ENCODE results near the gene SERPINA12. TPM values are rescaled to one million over a fixed set of nuclear protein-coding genes. Genes with fewer than 3 reads are reported as not detected.

SERPINA12 gene
- total RNA-seq, 1 experiment from 2014 or later = not detected

- peak; percentile 44 for DNase-seq (ENCODE audit: low spot score)
- intact Hi-C loops (cut with micrococcal nuclease; ENCODE audit: unreplicated experiment) = no loop called here
- H3K9me3 ChIP-seq (ENCODE audit: low read depth, low read length, poor library complexity, severe bottlenecking) = no peaks in the 10 kb centered on the region
- BruUV-seq (replicated peaks) = no TSS peak
- ChIA-PET POLR2A (ENCODE audit: low non-redundant PET) (no interaction called here), CTCF (no interaction called here)
- no peak overlapping the region for H3K4me3 ChIP-seq (ENCODE audit: low read depth, low read length, poor library complexity, severe bottlenecking)
- H3K27ac ChIP-seq (ENCODE audit: low read depth, low read length, poor library complexity, severe bottlenecking) = no peak overlapping the region
- H3K36me3 ChIP-seq (ENCODE audit: insufficient read depth, low read length, poor library complexity, severe bottlenecking) = no peaks in the 10 kb centered on the region
- no peaks in the 10 kb centered on the region for H3K4me1 ChIP-seq (ENCODE audit: insufficient read depth, low read length, poor library complexity, severe bottlenecking)
- TF ChIP-seq EZH2 (IDR thresholded peaks at IDR 0.05; ENCODE audit: borderline replicate concordance, low read depth, low read length, poor library complexity, severe bottlenecking) (no peak), CTCF (conservative IDR thresholded peaks at IDR 0.05; ENCODE audit: low read depth, low read length) (peak; percentile 30; the same call in 1 of the 2 replicates)
- H3K27me3 ChIP-seq (replicated peaks; ENCODE audit: insufficient read depth, low read depth, low read length, poor library complexity) = peaks cover 6% of the 10 kb centered on the region
Observed at GRCh38 chr14:94536836-94537235, 27.6 kb upstream of the SERPINA12 start.

GRCh38 chr14:94535506-94535905 lies 26.2 kb upstream of the SERPINA12 start:
- Histone ChIP-seq H3K9me3 (ENCODE audit: low read depth, low read length, poor library complexity, severe bottlenecking) (no peaks in the 10 kb centered on the region), H3K27ac (ENCODE audit: low read depth, low read length, poor library complexity, severe bottlenecking) (no peak overlapping the region), H3K36me3 (ENCODE audit: insufficient read depth, low read length, poor library complexity, severe bottlenecking) (no peaks in the 10 kb centered on the region), H3K27me3 (replicated peaks; ENCODE audit: insufficient read depth, low read depth, low read length, poor library complexity) (peaks cover 6% of the 10 kb centered on the region), H3K4me3 (ENCODE audit: low read depth, low read length, poor library complexity, severe bottlenecking) (no peak overlapping the region), H3K4me1 (ENCODE audit: insufficient read depth, low read length, poor library complexity, severe bottlenecking) (no peaks in the 10 kb centered on the region)
- ChIA-PET POLR2A (ENCODE audit: low non-redundant PET) (no interaction called here), CTCF (no interaction called here)
- intact Hi-C loops (cut with micrococcal nuclease; ENCODE audit: unreplicated experiment) = no loop called here
- no peak for TF ChIP-seq EZH2 (IDR thresholded peaks at IDR 0.05; ENCODE audit: borderline replicate concordance, low read depth, low read length, poor library complexity, severe bottlenecking)
- TF ChIP-seq CTCF (conservative IDR thresholded peaks at IDR 0.05; ENCODE audit: low read depth, low read length) = no peak
- DNase-seq (ENCODE audit: low spot score) = no peak
- no TSS peak for BruUV-seq (replicated peaks)

GRCh38 chr14:94532447-94532846 lies 23.2 kb upstream of the SERPINA12 start:
- ChIA-PET CTCF (no interaction called here), POLR2A (ENCODE audit: low non-redundant PET) (no interaction called here)
- Histone ChIP-seq H3K4me3 (ENCODE audit: low read depth, low read length, poor library complexity, severe bottlenecking) (no peak overlapping the region), H3K27ac (ENCODE audit: low read depth, low read length, poor library complexity, severe bottlenecking) (no peak overlapping the region), H3K4me1 (ENCODE audit: insufficient read depth, low read length, poor library complexity, severe bottlenecking) (no peaks in the 10 kb centered on the region), H3K9me3 (ENCODE audit: low read depth, low read length, poor library complexity, severe bottlenecking) (no peaks in the 10 kb centered on the region), H3K36me3 (ENCODE audit: insufficient read depth, low read length, poor library complexity, severe bottlenecking) (no peaks in the 10 kb centered on the region), H3K27me3 (replicated peaks; ENCODE audit: insufficient read depth, low read depth, low read length, poor library complexity) (peaks cover 11% of the 10 kb centered on the region)
- DNase-seq (ENCODE audit: low spot score) = peak; percentile 36
- intact Hi-C loops (cut with micrococcal nuclease; ENCODE audit: unreplicated experiment) = no loop called here
- BruUV-seq (replicated peaks) = no TSS peak
- no peak for TF ChIP-seq CTCF (conservative IDR thresholded peaks at IDR 0.05; ENCODE audit: low read depth, low read length)
- TF ChIP-seq EZH2 (IDR thresholded peaks at IDR 0.05; ENCODE audit: borderline replicate concordance, low read depth, low read length, poor library complexity, severe bottlenecking) = no peak
